Activated naive CD4-positive, alpha-beta T cell treated with anti-CD3 and anti-CD28 coated beads, Interleukin-2, amount 10 ng/mL, durations not matched to agents 7 days and 5 days (primary cell): Measurements from ENCODE around the gene INPP5E.
A peak's percentile ranks its signal among the peaks of the same experiment; 100 is the strongest.

Experiments
- CTCF ChIA-PET: fragments of 350-600 bp; sonication (Branson Sonifier 250); formaldehyde crosslinking; loops from one replicate; lab custom pipeline; 2021; ENCODE audit warnings: antibody characterized with exemption; lab: Charles Lee
- DNase-seq: peaks from one replicate; pipeline ENCODE4 v3.0.0-alpha.2; 2020
- H3K27ac Mint-ChIP-seq: one replicate; pipeline ENCODE4 v1.8.0; 2021; ENCODE audit warnings: mild to moderate bottlenecking, moderate library complexity, mixed read lengths
- H3K27me3 Mint-ChIP-seq: one replicate; pipeline ENCODE4 v1.8.0; 2021; ENCODE audit warnings: mild to moderate bottlenecking, mixed read lengths
- H3K36me3 Mint-ChIP-seq: one replicate; pipeline ENCODE4 v1.8.0; 2021; ENCODE audit warnings: mixed read lengths
- H3K4me1 Mint-ChIP-seq: one replicate; pipeline ENCODE4 v1.8.0; 2021; ENCODE audit warnings: mixed read lengths
- H3K4me3 Mint-ChIP-seq: one replicate; pipeline ENCODE4 v1.8.0; 2021; ENCODE audit warnings: mild to moderate bottlenecking, moderate library complexity, mixed read lengths
- H3K9me3 Mint-ChIP-seq: one replicate; pipeline ENCODE4 v1.8.0; 2021; ENCODE audit warnings: mixed read lengths

The INPP5E gene

DNA sequence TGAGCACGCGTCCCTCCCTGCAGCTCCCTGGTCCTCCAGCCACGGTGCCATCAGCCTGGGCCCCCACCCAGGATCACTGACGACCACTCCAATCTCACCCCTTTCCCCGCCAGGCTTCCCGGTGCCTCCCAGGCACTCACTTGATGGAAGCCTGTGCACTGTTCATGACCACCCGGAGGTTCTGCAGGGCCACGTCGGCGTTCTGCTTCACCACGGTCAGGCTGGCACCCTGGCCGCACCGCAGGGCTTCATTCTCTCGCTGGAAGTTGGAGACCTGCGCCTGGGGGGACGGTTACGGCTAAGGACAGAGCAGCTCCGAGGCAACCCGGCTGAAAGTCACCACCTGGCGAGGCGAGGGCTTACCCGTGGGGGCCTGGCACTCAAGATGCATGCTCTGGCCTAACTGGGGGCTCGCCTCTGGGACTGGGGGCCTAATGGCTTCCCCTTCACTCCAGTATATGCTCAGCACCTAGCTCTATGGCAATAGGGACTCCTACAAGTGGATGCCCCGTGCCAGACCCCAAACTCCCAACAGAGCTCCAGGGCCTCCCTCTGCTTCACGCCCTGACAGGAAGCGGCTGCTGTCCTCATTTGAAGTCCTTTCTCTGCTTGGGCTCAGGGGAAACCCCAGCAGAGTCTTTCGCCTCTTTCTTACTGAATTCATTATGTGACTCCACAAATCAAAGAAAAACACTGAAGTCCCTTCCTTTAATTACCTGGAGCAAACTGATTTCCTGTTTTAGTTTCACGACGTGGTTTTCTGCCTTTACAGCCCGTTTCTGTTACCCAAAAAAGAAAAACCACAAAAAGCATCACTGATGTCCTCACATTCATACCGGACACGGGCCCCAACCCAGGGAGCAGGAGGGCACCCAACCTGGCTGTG, 35.5 kb downstream of the INPP5E start:
- peak; percentile 60 for DNase-seq
- H3K9me3 Mint-ChIP-seq: no peaks in the 10 kb centered on the region
- H3K4me3 Mint-ChIP-seq: peak overlapping the region; percentile 40
- peak overlapping the region; percentile 88 for H3K27ac Mint-ChIP-seq
- H3K4me1 Mint-ChIP-seq: peaks cover 78% of the 10 kb centered on the region
- CTCF ChIA-PET: interaction anchor here (0.9 to 1.2 kb wide), 3 partner anchors 31 to 81 kb away, joined by 3 read pairs; partner anchors contain the start of gene DNLZ
- H3K27me3 Mint-ChIP-seq: no peaks in the 10 kb centered on the region
- H3K36me3 Mint-ChIP-seq: peaks cover 58% of the 10 kb centered on the region

- CTCF ChIA-PET: interaction anchor here (0.9 to 1.2 kb wide), 3 partner anchors 32 to 135 kb away, joined by 3 read pairs; partner anchors contain the start of gene DNLZ
These were observed 36.1 kb downstream of the INPP5E start for GRCh38 chr9:136403538-136403914.

DNA sequence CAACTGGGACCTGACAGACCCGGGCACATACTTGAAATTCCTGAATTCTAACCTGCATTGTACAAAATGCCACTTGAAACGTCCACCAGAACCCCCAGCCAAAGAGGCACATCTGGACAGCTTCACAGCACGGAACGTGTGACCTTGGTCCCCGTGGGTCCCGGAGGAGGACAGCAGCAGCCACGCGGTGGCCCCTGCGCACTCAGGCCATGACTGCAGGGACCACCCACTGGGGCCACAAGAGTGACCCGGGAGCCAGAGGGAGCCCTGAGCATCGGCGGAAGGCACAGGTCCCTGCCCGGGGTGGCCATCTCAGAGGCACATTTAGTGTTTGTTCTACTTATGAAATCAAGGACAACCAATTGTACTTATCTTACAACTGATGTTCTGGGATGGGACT, 37.6 kb downstream of the INPP5E start:
- Mint-ChIP-seq H3K9me3 (no peaks in the 10 kb centered on the region), H3K4me3 (no peak overlapping the region), H3K4me1 (peaks cover 75% of the 10 kb centered on the region), H3K27me3 (no peaks in the 10 kb centered on the region), H3K27ac (peak overlapping the region; percentile 88), H3K36me3 (peaks cover 50% of the 10 kb centered on the region)
- CTCF ChIA-PET: interaction anchor here (0.7 to 1.6 kb wide), 5 partner anchors 9 to 83 kb away, joined by 3 to 6 read pairs (median 3); no protein-coding TSS in a partner anchor
- no peak for DNase-seq

More at GRCh38 chr9:136403538-136403914, 36.1 kb downstream of the INPP5E start:
- Mint-ChIP-seq H3K4me3 (peak overlapping the region; percentile 40), H3K9me3 (no peaks in the 10 kb centered on the region), H3K27me3 (no peaks in the 10 kb centered on the region), H3K27ac (peak overlapping the region; percentile 88), H3K4me1 (peaks cover 78% of the 10 kb centered on the region), H3K36me3 (peaks cover 56% of the 10 kb centered on the region)
- DNase-seq: peak; percentile 81

GRCh38 chr9:136401173-136401922, 38.3 kb downstream of the INPP5E start:
- no peak for DNase-seq
- CTCF ChIA-PET: interaction anchor here (0.8 to 2.1 kb wide), 8 partner anchors 8 to 89 kb away, joined by 3 to 6 read pairs (median 4); no protein-coding TSS in a partner anchor
- Mint-ChIP-seq H3K4me3 (peak overlapping the region; percentile 40), H3K27me3 (no peaks in the 10 kb centered on the region), H3K36me3 (peaks cover 52% of the 10 kb centered on the region), H3K9me3 (no peaks in the 10 kb centered on the region), H3K4me1 (peaks cover 71% of the 10 kb centered on the region), H3K27ac (peak overlapping the region; percentile 67)

DNA sequence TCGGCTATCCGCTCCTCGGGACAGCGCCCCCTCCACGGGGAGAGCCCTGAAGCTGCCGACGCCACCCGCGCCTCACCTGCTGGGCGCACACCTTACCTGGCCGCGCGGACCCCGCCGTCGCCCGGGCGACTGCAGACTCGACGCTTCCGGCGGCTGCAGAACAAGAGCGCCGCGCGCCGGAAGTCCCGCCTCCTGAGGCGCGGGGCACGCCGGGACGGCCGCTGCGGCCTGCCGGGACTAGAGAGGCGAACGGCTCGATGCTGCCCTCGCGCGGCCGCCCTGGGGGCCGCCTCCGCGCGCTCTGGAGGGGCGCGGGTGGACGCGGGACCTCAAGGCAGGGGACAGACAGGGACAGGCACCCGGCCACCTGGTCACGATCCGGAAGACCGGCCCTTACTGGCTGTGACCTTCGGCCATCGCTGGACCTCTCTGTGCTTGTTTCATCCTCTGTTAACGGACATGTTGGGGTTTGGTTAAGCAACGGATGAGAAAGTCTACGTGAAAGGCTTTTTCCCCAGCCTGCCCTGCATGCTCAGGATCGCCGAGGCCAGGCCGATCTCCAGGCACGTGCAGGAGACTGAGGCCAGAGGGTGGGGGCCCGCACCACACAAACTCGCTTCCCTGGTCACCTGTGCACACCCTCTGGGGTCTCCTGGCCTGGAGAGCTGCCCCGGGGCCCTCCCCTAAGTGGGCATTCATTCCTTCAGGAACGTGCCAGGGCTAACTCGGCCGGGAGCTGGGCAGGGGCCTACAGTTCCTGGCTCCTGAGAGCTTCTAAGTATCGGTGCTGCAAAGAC, 39.4 kb downstream of the INPP5E start, which contains the start of gene SNAPC4:
Gene SNAPC4, minus strand, starts transcription at position 133 of the 797 bp plus-strand sequence. CDS start 1,742 bp downstream, outside the sequence.
- H3K27ac Mint-ChIP-seq: peak within 1 kb of the TSS; percentile 81
- H3K9me3 Mint-ChIP-seq: no peaks in the 10 kb centered on the region
- CTCF ChIA-PET: interaction anchor here (0.8 to 2.1 kb wide), 6 partner anchors 10 to 87 kb away, joined by 3 to 6 read pairs (median 4); no protein-coding TSS in a partner anchor
- H3K4me3 Mint-ChIP-seq: peak within 1 kb of the TSS; percentile 84
- peaks cover 63% of the 10 kb centered on the region for H3K4me1 Mint-ChIP-seq
- H3K27me3 Mint-ChIP-seq: no peaks in the 10 kb centered on the region
- DNase-seq: peak; percentile 89
- H3K36me3 Mint-ChIP-seq: peaks cover 43% of the 10 kb centered on the region

GRCh38 chr9:136399176-136400037, 40.2 kb downstream of the INPP5E start:
- no peaks in the 10 kb centered on the region for H3K9me3 Mint-ChIP-seq
- CTCF ChIA-PET: interaction anchor here (1.3 to 2.1 kb wide), 2 partner anchors 10 kb away, joined by 4 to 5 read pairs; no protein-coding TSS in a partner anchor
- peak overlapping the region; percentile 81 for H3K27ac Mint-ChIP-seq
- peak; percentile 57 for DNase-seq
- H3K4me3 Mint-ChIP-seq: peak overlapping the region; percentile 84
- peaks cover 39% of the 10 kb centered on the region for H3K36me3 Mint-ChIP-seq
- H3K27me3 Mint-ChIP-seq: no peaks in the 10 kb centered on the region
- peaks cover 55% of the 10 kb centered on the region for H3K4me1 Mint-ChIP-seq

DNA sequence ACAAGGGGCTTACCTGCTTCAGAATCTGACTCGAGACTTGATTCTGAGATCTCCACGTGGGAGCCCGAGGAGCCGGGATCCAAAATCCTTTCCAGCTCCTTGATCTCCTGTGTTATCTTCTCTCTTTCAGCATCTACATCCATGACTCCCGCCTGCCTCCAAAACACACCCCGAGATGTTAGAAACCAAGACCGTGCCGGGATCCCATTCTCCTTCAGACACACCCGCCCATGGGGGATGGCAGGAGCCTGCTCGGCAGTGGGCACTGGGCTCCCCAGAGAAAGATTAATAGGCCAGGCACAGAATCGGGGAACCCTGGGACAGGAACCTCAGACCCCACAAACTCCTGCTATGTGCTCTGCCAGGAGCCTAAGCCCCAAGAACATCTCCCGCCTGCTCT, 41.4 kb downstream of the INPP5E start:
- H3K36me3 Mint-ChIP-seq: peaks cover 32% of the 10 kb centered on the region
- CTCF ChIA-PET: no interaction called here
- peak overlapping the region; percentile 84 for H3K4me3 Mint-ChIP-seq
- H3K9me3 Mint-ChIP-seq: no peaks in the 10 kb centered on the region
- H3K27me3 Mint-ChIP-seq: no peaks in the 10 kb centered on the region
- no peak for DNase-seq
- peaks cover 44% of the 10 kb centered on the region for H3K4me1 Mint-ChIP-seq
- no peak overlapping the region for H3K27ac Mint-ChIP-seq

GRCh38 chr9:136397643-136398042, 42.0 kb downstream of the INPP5E start:
- Mint-ChIP-seq H3K4me1 (peaks cover 40% of the 10 kb centered on the region), H3K27ac (no peak overlapping the region), H3K9me3 (no peaks in the 10 kb centered on the region), H3K27me3 (no peaks in the 10 kb centered on the region), H3K36me3 (peaks cover 31% of the 10 kb centered on the region), H3K4me3 (no peak overlapping the region)
- CTCF ChIA-PET: no interaction called here
- DNase-seq: no peak

GRCh38 chr9:136396219-136396515, 43.5 kb downstream of the INPP5E start:
- Mint-ChIP-seq H3K27ac (no peak overlapping the region), H3K4me3 (no peak overlapping the region), H3K36me3 (peaks cover 24% of the 10 kb centered on the region), H3K27me3 (no peaks in the 10 kb centered on the region), H3K4me1 (peaks cover 26% of the 10 kb centered on the region), H3K9me3 (no peaks in the 10 kb centered on the region)
- CTCF ChIA-PET: no interaction called here
- DNase-seq: no peak

- Mint-ChIP-seq H3K27me3 (no peaks in the 10 kb centered on the region), H3K36me3 (peaks cover 25% of the 10 kb centered on the region), H3K9me3 (no peaks in the 10 kb centered on the region), H3K4me3 (no peak overlapping the region), H3K4me1 (peaks cover 21% of the 10 kb centered on the region), H3K27ac (no peak overlapping the region)
- no peak for DNase-seq
- CTCF ChIA-PET: no interaction called here
These were observed 44.1 kb downstream of the INPP5E start for GRCh38 chr9:136395345-136396218.

DNA sequence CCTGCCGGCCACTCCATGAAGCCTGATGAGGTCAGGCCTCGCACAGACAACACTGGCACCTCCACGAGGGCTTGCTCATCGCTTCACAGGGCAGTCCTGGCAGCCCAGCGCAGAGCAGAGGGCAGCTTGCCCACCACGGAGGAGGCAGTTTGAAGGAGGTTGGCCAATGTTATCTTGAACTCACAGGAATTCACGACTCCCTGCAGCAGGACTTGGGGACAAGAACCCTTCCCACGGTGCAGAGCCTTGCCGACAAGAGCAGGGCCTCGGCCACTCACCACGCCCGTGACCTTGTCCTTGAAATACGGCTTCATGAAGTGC, 44.7 kb downstream of the INPP5E start:
- Mint-ChIP-seq H3K9me3 (no peaks in the 10 kb centered on the region), H3K27me3 (no peaks in the 10 kb centered on the region), H3K4me3 (no peak overlapping the region), H3K4me1 (peaks cover 17% of the 10 kb centered on the region), H3K27ac (no peak overlapping the region), H3K36me3 (peaks cover 26% of the 10 kb centered on the region)
- no peak for DNase-seq
- CTCF ChIA-PET: no interaction called here

DNA sequence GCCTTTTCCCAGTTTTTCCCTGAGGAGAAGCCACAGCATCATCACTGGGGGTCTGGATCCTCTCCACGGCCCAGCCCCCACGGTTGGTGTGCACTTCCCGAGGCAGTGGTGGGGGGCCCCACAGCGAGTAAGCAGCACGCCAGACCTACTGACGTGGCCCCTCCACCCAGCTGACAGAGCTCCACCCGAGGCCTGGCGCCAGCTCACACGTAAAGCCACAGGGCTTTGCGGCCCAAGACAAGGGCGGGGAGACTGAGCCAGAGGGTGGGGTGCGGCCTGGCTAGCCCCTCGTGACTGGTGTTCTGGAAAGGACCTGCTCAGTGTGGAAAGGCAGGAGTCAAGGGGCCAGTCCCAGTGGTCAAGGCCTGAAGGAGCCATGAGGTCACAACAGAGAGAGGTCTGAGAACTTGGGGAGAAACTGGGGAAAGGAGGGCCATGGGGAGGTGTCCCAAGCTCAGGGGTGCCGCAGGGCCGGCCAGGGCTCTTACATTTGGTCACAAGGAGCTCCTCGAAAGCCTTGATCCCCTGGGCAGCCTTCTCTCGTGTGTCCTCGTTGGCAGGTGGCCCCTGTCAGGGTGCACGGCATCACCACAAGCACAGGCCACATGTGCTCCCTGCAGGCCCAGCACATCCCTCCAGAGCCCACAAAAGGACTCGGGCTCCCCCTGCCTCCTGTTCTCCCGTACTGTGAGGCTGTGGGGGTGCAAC, 45.2 kb downstream of the INPP5E start:
- H3K4me3 Mint-ChIP-seq: no peak overlapping the region
- H3K36me3 Mint-ChIP-seq: peaks cover 29% of the 10 kb centered on the region

More for the DNA sequence above, 45.2 kb downstream of the INPP5E start:
- CTCF ChIA-PET: no interaction called here
- no peak overlapping the region for H3K27ac Mint-ChIP-seq
- peaks cover 17% of the 10 kb centered on the region for H3K4me1 Mint-ChIP-seq
- DNase-seq: no peak
- no peaks in the 10 kb centered on the region for H3K27me3 Mint-ChIP-seq
- no peaks in the 10 kb centered on the region for H3K9me3 Mint-ChIP-seq
